K562 (cell line): ENCODE results near the gene SLC44A1. TPM values are rescaled to one million over a fixed set of nuclear protein-coding genes. Genes with fewer than 3 reads are reported as not detected.
A peak's percentile ranks its signal among the peaks of the same experiment; 100 is the strongest.

ENCODE experiments used
- ATAC-seq: fragments of 200-7000 bp; cut with Tn5 transposase; 3 replicates; pipeline ENCODE4 v1.9.1; 2020; ENCODE audit warnings: moderate library complexity
- BruUV-seq: library from RNA; stranded (reverse); fragments of 400-500 nt; replicated peaks from 2 replicates; lab custom pipeline; 2021; lab: Mats Ljungman, UMichigan
- CTCF ChIA-PET: fragments of 300-600 bp; formaldehyde crosslinking; extraction: SDS; loops from one replicate; lab custom pipeline; 2021; ENCODE audit warnings: low intra/inter-chr PET ratio; lab: Yijun Ruan, JAX
- POLR2A ChIA-PET: fragments of 300-600, 350-650 bp; sonication (Branson Sonifier 250); formaldehyde crosslinking; extraction: SDS; loops from one replicate; lab custom pipeline; 2021; ENCODE audit warnings: antibody characterized with exemption, inconsistent platforms; lab: Yijun Ruan, JAX
- DNase-seq, 4 experiments: peaks; one replicate each; pipeline versions ENCODE4 v3.0.0 to v3.0.0-alpha.2; 2011 to 2018; ENCODE audit warnings: low spot score in 3 of 4, mixed read lengths in 3 of 4; ENCODE audit errors: extremely low read depth in 1 of 4
- FAIRE-seq: peaks from 2 replicates; lab custom pipeline; 2011; peaks lifted over from hg19 to GRCh38; lab: Jason Lieb, UNC
- H2AFZ ChIP-seq: 2 replicates; pipeline ENCODE4 v1.6.0; 2011; ENCODE audit warnings: low read depth, low read length, control low read depth, inconsistent platforms
- H3K27ac ChIP-seq: fragments of 200-600 bp; 3 replicates; pipeline ENCODE4 v1.8.0; 2011; ENCODE audit warnings: low read depth, mild to moderate bottlenecking, control low read depth, inconsistent platforms, low read length, moderate library complexity, mixed read lengths; ENCODE audit errors: extremely low read depth
- H3K27me3 ChIP-seq, 2 experiments: fragments of 300-600 bp in 1 of 2; 2 replicates in 1 of 2; 3 replicates in 1 of 2; pipeline versions ENCODE4 v1.6.0 to v1.8.0; 2011; ENCODE audit warnings: inconsistent platforms in 2 of 2, low read length in 2 of 2, mild to moderate bottlenecking in 1 of 2, mixed read lengths in 1 of 2, moderate library complexity in 1 of 2; ENCODE audit not compliant: control insufficient read depth in 2 of 2, insufficient read depth in 2 of 2
- H3K36me3 ChIP-seq: fragments of 300-600 bp; 3 replicates; pipeline ENCODE4 v1.8.0; 2011; ENCODE audit warnings: mild to moderate bottlenecking, low read length, inconsistent platforms; ENCODE audit not compliant: control insufficient read depth, insufficient read depth
- H3K4me1 ChIP-seq, 2 experiments: fragments of 200-600 bp in 1 of 2; replicated peaks in 1 of 2; 2 replicates in 1 of 2; 3 replicates in 1 of 2; pipeline versions ENCODE4 v1.5.1 to v1.8.0; 2011; ENCODE audit warnings: inconsistent platforms in 2 of 2, low read length in 2 of 2, mild to moderate bottlenecking in 1 of 2, mixed read lengths in 1 of 2, moderate library complexity in 1 of 2; ENCODE audit not compliant: control insufficient read depth in 2 of 2, insufficient read depth in 2 of 2
- H3K4me2 ChIP-seq: 2 replicates; pipeline ENCODE4 v1.6.1; 2011; ENCODE audit warnings: low read length, control low read depth, inconsistent platforms, mixed read lengths; ENCODE audit not compliant: insufficient read depth
- H3K4me3 ChIP-seq: fragments of 200-600 bp; sonication (generic), shearing (Covaris generic); 2 replicates; pipeline ENCODE4 v1.5.1; 2016; ENCODE audit warnings: control low read depth, inconsistent platforms
- H3K79me2 ChIP-seq: fragments of 200-600 bp; 3 replicates; pipeline ENCODE4 v1.8.0; 2011; ENCODE audit warnings: low read length, inconsistent platforms; ENCODE audit not compliant: control insufficient read depth, insufficient read depth
- H3K9ac ChIP-seq, 2 experiments: 2 replicates each; pipeline versions ENCODE4 v1.6.0 to v1.6.1; 2011; ENCODE audit warnings: low read depth in 2 of 2, low read length in 2 of 2, control low read depth in 1 of 2, inconsistent platforms in 1 of 2, mild to moderate bottlenecking in 1 of 2, mixed read lengths in 1 of 2; ENCODE audit not compliant: insufficient read depth in 1 of 2
- H3K9me1 ChIP-seq: one replicate; pipeline ENCODE4 v1.6.0; 2011; ENCODE audit warnings: inconsistent platforms, mild to moderate bottlenecking, low read length, moderate library complexity; ENCODE audit not compliant: control insufficient read depth, insufficient read depth
- H3K9me3 ChIP-seq: replicated peaks from 2 replicates; pipeline ENCODE4 v1.5.1; 2011; ENCODE audit warnings: low read depth, low read length, inconsistent platforms; ENCODE audit not compliant: control insufficient read depth, insufficient read depth
- H4K20me1 ChIP-seq: replicated peaks from 2 replicates; pipeline ENCODE4 v1.6.1; 2011; ENCODE audit warnings: low read length, inconsistent platforms, mixed read lengths; ENCODE audit not compliant: control insufficient read depth, insufficient read depth
- ADNP ChIP-seq: fragments of 200-800 bp; sonication (Bioruptor generic); IDR thresholded peaks from 2 replicates; pipeline ENCODE4 v1.6.1; 2016; ENCODE audit warnings: missing genetic modification characterization, missing compliant biosample characterization
- HNRNPH1 ChIP-seq: fragments of 200-400 bp; formaldehyde crosslinking; optimal IDR thresholded peaks from 2 replicates; pipeline ENCODE3; 2017; ENCODE audit warnings: low read depth, mild to moderate bottlenecking, low read length, moderate library complexity
- MAFF ChIP-seq: IDR thresholded peaks from 2 replicates; pipeline ENCODE4 v1.6.1; 2012; ENCODE audit warnings: low read length, improper control_type of control experiment
- MCM7 ChIP-seq, 2 experiments: fragments of 450-650 bp; IDR thresholded peaks; 2 replicates each; pipeline ENCODE4 v1.6.1; 2016 to 2018
- NONO ChIP-seq, 2 experiments: fragments of 200-400 bp in 1 of 2; fragments of 450-650 bp in 1 of 2; formaldehyde crosslinking in 1 of 2; IDR thresholded peaks; 2 replicates each; pipeline ENCODE4 v1.6.1; 2017; ENCODE audit warnings: low read depth in 2 of 2, mild to moderate bottlenecking in 2 of 2, moderate library complexity in 2 of 2, low read length in 1 of 2
- RBBP5 ChIP-seq: fragments of 200-600 bp; sonication (generic); IDR thresholded peaks from 2 replicates; pipeline ENCODE4 v1.6.1; 2012; ENCODE audit warnings: borderline replicate concordance, mild to moderate bottlenecking, low read length, control low read depth, inconsistent platforms; ENCODE audit not compliant: insufficient read depth, poor library complexity, severe bottlenecking
- RBM25 ChIP-seq: fragments of 200-400 bp; formaldehyde crosslinking; IDR thresholded peaks from 2 replicates; pipeline ENCODE4 v1.6.1; 2018; ENCODE audit warnings: low read length, low read depth, moderate library complexity; ENCODE audit not compliant: severe bottlenecking
- SIX5 ChIP-seq, 2 experiments: IDR thresholded peaks; 2 replicates each; pipeline ENCODE4 v1.6.1; 2011; ENCODE audit warnings: low read length in 2 of 2, borderline replicate concordance in 1 of 2, low read depth in 1 of 2, mild to moderate bottlenecking in 1 of 2, moderate library complexity in 1 of 2; ENCODE audit not compliant: insufficient read depth in 1 of 2
- TRIM25 ChIP-seq: fragments of 450-650 bp; IDR thresholded peaks from 2 replicates; pipeline ENCODE4 v1.7.0; 2016; ENCODE audit warnings: borderline replicate concordance
- XRCC4 ChIP-seq: IDR thresholded peaks from one replicate; pipeline ENCODE4 v1.6.1; 2011; ENCODE audit not compliant: insufficient read depth, insufficient read length; ENCODE audit errors: extremely low read depth
- ZNF316 ChIP-seq: fragments of 450-650 bp; IDR thresholded peaks from 2 replicates; pipeline ENCODE4 v1.6.1; 2016
- ZNF445 ChIP-seq: fragments of 250-450 bp; sonication (Bioruptor Pico); IDR thresholded peaks from 2 replicates; pipeline ENCODE4 v1.4.0; 2020; ENCODE audit warnings: low read depth, mild to moderate bottlenecking, moderate library complexity
- ZNF695 ChIP-seq: fragments of 450-650 bp; formaldehyde crosslinking; IDR thresholded peaks from 2 replicates; pipeline ENCODE4 v1.4.0; 2020; ENCODE audit warnings: mild to moderate bottlenecking, moderate library complexity
- WGBS: fragments of 100-300 bp; shearing (Covaris generic); methylation state at CpG from one replicate; pipeline ENCODE4 v1.1.6; 2016; ENCODE audit warnings: low coverage, mixed read lengths; ENCODE audit not compliant: insufficient coverage; ENCODE audit errors: missing lambda C conversion rate; 5-methylcytosine and 5-hydroxymethylcytosine counted together
- in situ Hi-C: fragments of 300-500 bp; cut with MboI; formaldehyde crosslinking; loops from 4 replicates; pipeline ENCODE4 v1.15.0; 2018; ENCODE audit warnings: inconsistent platforms, mixed read lengths
- intact Hi-C: fragments of 100-400 bp; cut with micrococcal nuclease; formaldehyde crosslinking; loops from 2 replicates; pipeline ENCODE4 v1.14.2; 2022
- polyA plus RNA-seq, 8 experiments: library from polyadenylated mRNA; depleted of rRNA in 4 of 8; stranded (reverse) in 5 of 8; unstranded in 3 of 8; fragments of >200 nt; fragmentation: Nextera tagmentation in 2 of 8; fragmentation: Illumina TruSeq in 1 of 8; extraction: Ambion mirVana in 2 of 8; extraction: Trizol in 1 of 8; gene quantifications; 2 replicates each; pipeline versions ENCODE4 v1.2.1 to v1.2.3, GENCODE V29; 2011 to 2014; ENCODE audit warnings: inconsistent platforms in 1 of 8, missing spikeins in 1 of 8
- total RNA-seq, 7 experiments: library from RNA; depleted of rRNA in 6 of 7; stranded (reverse); fragments of >200 nt in 6 of 7; fragmentation: Illumina TruSeq in 2 of 7; extraction: Trizol in 2 of 7; gene quantifications; 2 replicates each; pipeline versions ENCODE4 v1.2.1 to v1.2.3, GENCODE V29; 2011 to 2021; ENCODE audit warnings: low replicate concordance in 1 of 7

SLC44A1 gene
- total and polyA plus RNA-seq, 9 of the 15 experiments (the other 6 are each of a cell fraction or from before 2014, with no cell fraction given): 0.11 to 0.59 (median 0.30) TPM

- H3K27ac ChIP-seq: no peak overlapping the region
- H3K79me2 ChIP-seq: peaks cover 52% of the 10 kb centered on the region
- H4K20me1 ChIP-seq: no peaks in the 10 kb centered on the region
- H3K4me2 ChIP-seq: no peak overlapping the region
- H3K36me3 ChIP-seq: no peaks in the 10 kb centered on the region
- WGBS: 48% methylated on average over 2 of the region's 2 CpGs
- H3K4me1 ChIP-seq: peaks cover 11 to 20% of the 10 kb centered on the region in 2 experiments; a peak in 4 of 5 replicates
- no peak for FAIRE-seq
- no peak for DNase-seq
- CTCF ChIA-PET: no interaction called here
- no peaks in the 10 kb centered on the region for H3K27me3 ChIP-seq
- H3K4me3 ChIP-seq: no peak overlapping the region
- ATAC-seq: no peak
- no peak overlapping the region for H2AFZ ChIP-seq
- no peaks in the 10 kb centered on the region for H3K9me1 ChIP-seq
- POLR2A ChIA-PET: no interaction called here
- H3K9ac ChIP-seq: no peak overlapping the region
- TF ChIP-seq ZNF695 (CRISPR knock-in tag): no peak
- 0 out of 2 replicates have a peak, but pooled peaks have one; percentile 7 for TF ChIP-seq MAFF
- peak; percentile 38; the same call in 1 of the 2 replicates for TF ChIP-seq ZNF316
- H3K9me3 ChIP-seq: peaks cover 8% of the 10 kb centered on the region; the same call in 1 of the 2 replicates
- in situ Hi-C loops (no loop called here), intact Hi-C loops (no loop called here)
- no TSS peak for BruUV-seq
Measured at GRCh38 chr9:105455836-105456475, 211.5 kb downstream of the SLC44A1 start.

GRCh38 chr9:105457560-105458294 is 213.3 kb downstream of the SLC44A1 start:
- in situ Hi-C loops: no loop called here
- Histone ChIP-seq H3K27ac (no peak overlapping the region), H3K4me2 (no peak overlapping the region), H3K9ac (no peak overlapping the region), H3K4me1 (peaks cover 11 to 20% of the 10 kb centered on the region in 2 experiments), H3K36me3 (no peaks in the 10 kb centered on the region), H3K9me1 (no peaks in the 10 kb centered on the region), H3K79me2 (peaks cover 48% of the 10 kb centered on the region), H3K9me3 (peaks cover 8% of the 10 kb centered on the region; the same call in 1 of the 2 replicates), H3K27me3 (no peaks in the 10 kb centered on the region), H2AFZ (no peak overlapping the region), H3K4me3 (no peak overlapping the region), H4K20me1 (no peaks in the 10 kb centered on the region)
- CTCF ChIA-PET: no interaction called here
- BruUV-seq: no TSS peak
- no peak for DNase-seq
- intact Hi-C loops: no loop called here
- FAIRE-seq: no peak
- no peak for ATAC-seq
- POLR2A ChIA-PET: interaction anchor here (0.8 kb wide), 1 partner anchor 12 kb away, joined by 3 read pairs; no protein-coding TSS in a partner anchor
- WGBS: 88% methylated on average over 15 of the region's 15 CpGs
- TF ChIP-seq SIX5 (IDR thresholded peaks at IDR 0.05; ENCODE audit: borderline replicate concordance in 1 of 2, insufficient read depth in 1 of 2, low read depth in 1 of 2, low read length in 2 of 2) (no peak), RBM25 (no peak), TRIM25 (no peak), MCM7 (IDR thresholded peaks at IDR 0.05) (no peak), RBBP5 (no peak), XRCC4 (no peak), ZNF445 (no peak), ADNP (no peak), HNRNPH1 (no peak), NONO (IDR thresholded peaks at IDR 0.05; ENCODE audit: low read depth in 2 of 2, low read length in 1 of 2) (no peak)
